Stomach (tissue), 9 donors: ENCODE results near the gene GPR15LG. TPM values are rescaled to one million over a fixed set of nuclear protein-coding genes. Genes with fewer than 3 reads are reported as not detected.

Experiments
- DNase-seq, 2 donors: peaks; one replicate each; pipeline versions ENCODE4 v3.0.0 to v3.0.0-alpha.2; 2013 to 2019
- H3K27ac ChIP-seq, 5 donors: fragments of 200-600 bp in 4 of 5; sonication (generic) in 4 of 5; one replicate each; pipeline ENCODE4 v1.5.1; 2013 to 2019; ENCODE audit warnings: mild to moderate bottlenecking in 1 of 5, moderate library complexity in 1 of 5
- H3K27me3 ChIP-seq, 3 donors: fragments of 200-600 bp; sonication (generic); one replicate each; pipeline ENCODE4 v1.5.1; 2017 to 2019; ENCODE audit warnings: mixed run types in 1 of 3
- H3K36me3 ChIP-seq, 4 donors: fragments of 200-600 bp; sonication (generic); 1 replicate in 3 of 4; 2 replicates in 1 of 4; pipeline ENCODE4 v1.5.1; 2016 to 2019
- H3K4me1 ChIP-seq, 4 donors: fragments of 200-600 bp; sonication (generic); one replicate each; pipeline ENCODE4 v1.5.1; 2016 to 2019
- H3K4me3 ChIP-seq, 4 donors: fragments of 200-600 bp; sonication (generic) in 3 of 4; one replicate each; pipeline ENCODE4 v1.5.1; 2016 to 2019; ENCODE audit warnings: mild to moderate bottlenecking in 1 of 4
- H3K9me3 ChIP-seq, 4 donors: fragments of 200-600 bp; sonication (generic); one replicate each; pipeline ENCODE4 v1.5.1; 2016 to 2019
- EP300 ChIP-seq: sonication (generic); formaldehyde crosslinking; IDR thresholded peaks from one replicate; pipeline ENCODE4 v1.6.1; 2017; ENCODE audit warnings: antibody characterized with exemption
- POLR2A ChIP-seq, 4 donors: fragments of 450-650 bp; IDR thresholded peaks; one replicate each; pipeline ENCODE4 v1.6.1; 2016; ENCODE audit warnings: antibody characterized with exemption in 4 of 4, control low read depth in 2 of 4, mild to moderate bottlenecking in 1 of 4, moderate library complexity in 1 of 4
- POLR2AphosphoS5 ChIP-seq, 3 donors: sonication (generic); formaldehyde crosslinking; IDR thresholded peaks; one replicate each; pipeline ENCODE4 v1.6.1; 2016; ENCODE audit warnings: antibody characterized with exemption in 3 of 3
- WGBS, 5 donors: extraction: QIAGEN DNeasy Blood & Tissue Kit in 3 of 5; methylation state at CpG; one replicate each; pipeline versions ENCODE4 v1.1.5 to v1.1.7; 2013 to 2018; 5-methylcytosine and 5-hydroxymethylcytosine counted together
- intact Hi-C: fragments of 100-400 bp; cut with DNase I; formaldehyde crosslinking; loops from one replicate; pipeline ENCODE4 v1.15.1; 2023; ENCODE audit warnings: low total_unique reads
- polyA plus RNA-seq, 3 donors: library from polyadenylated mRNA; stranded (reverse); fragments of 200-250 nt; gene quantifications; one replicate each; pipeline ENCODE4 v1.2.3, GENCODE V29; 2013
- total RNA-seq, 5 donors: library from RNA; depleted of rRNA; stranded (reverse); fragments of >200 nt; gene quantifications; one replicate each; pipeline versions ENCODE4 v1.1.0 to v1.2.3, GENCODE V29; 2014 to 2016
- TF ChIP-seq, protein P1 (sequence below), 7 experiments: fragments of 450-650 bp in 4 of 7; fragments of 200-600 bp in 3 of 7; sonication (generic) in 3 of 7; IDR thresholded peaks; one replicate each; pipeline ENCODE4 v1.5.1; 2016 to 2019; ENCODE audit warnings: antibody characterized with exemption in 7 of 7, control low read depth in 2 of 7, mild to moderate bottlenecking in 1 of 7
- donor health status: healthy with polysubstance abuse.
- donor health status: Bipolar disorder and iron deficiency.
- donor health status: healthy.

The GPR15LG gene
- total and polyA plus RNA-seq, 8 donors: 0.92 to 82.4 (median 7.5) TPM; not detected in 5

- 75 to 86% (median 84%) methylated on average over 4 of the region's 4 CpGs; no CpG with 5 or more reads in 1 of the 5 donors for WGBS, 5 donors
- intact Hi-C loops: no loop called here
- Histone ChIP-seq H3K4me3 (no peak overlapping the region), H3K9me3 (peaks cover 0 to 4% (median 0%) of the 10 kb centered on the region in 4 donors), H3K27me3 (peaks cover 0 to 27% (median 9%) of the 10 kb centered on the region in 3 donors), H3K36me3 (no peaks in the 10 kb centered on the region), H3K4me1 (no peaks in the 10 kb centered on the region), H3K27ac (no peak overlapping the region)
- no peak for DNase-seq
- TF ChIP-seq POLR2AphosphoS5 (IDR thresholded peaks at IDR 0.05) (no peak), EP300 (no peak), POLR2A (IDR thresholded peaks at IDR 0.05) (no peak)
- TF ChIP-seq, protein P1, sequence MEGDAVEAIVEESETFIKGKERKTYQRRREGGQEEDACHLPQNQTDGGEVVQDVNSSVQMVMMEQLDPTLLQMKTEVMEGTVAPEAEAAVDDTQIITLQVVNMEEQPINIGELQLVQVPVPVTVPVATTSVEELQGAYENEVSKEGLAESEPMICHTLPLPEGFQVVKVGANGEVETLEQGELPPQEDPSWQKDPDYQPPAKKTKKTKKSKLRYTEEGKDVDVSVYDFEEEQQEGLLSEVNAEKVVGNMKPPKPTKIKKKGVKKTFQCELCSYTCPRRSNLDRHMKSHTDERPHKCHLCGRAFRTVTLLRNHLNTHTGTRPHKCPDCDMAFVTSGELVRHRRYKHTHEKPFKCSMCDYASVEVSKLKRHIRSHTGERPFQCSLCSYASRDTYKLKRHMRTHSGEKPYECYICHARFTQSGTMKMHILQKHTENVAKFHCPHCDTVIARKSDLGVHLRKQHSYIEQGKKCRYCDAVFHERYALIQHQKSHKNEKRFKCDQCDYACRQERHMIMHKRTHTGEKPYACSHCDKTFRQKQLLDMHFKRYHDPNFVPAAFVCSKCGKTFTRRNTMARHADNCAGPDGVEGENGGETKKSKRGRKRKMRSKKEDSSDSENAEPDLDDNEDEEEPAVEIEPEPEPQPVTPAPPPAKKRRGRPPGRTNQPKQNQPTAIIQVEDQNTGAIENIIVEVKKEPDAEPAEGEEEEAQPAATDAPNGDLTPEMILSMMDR (IDR thresholded peaks at IDR 0.05): no peak
These were observed 60.3 kb downstream of the GPR15LG start for GRCh38 chr10:84233940-84234339.

DNA sequence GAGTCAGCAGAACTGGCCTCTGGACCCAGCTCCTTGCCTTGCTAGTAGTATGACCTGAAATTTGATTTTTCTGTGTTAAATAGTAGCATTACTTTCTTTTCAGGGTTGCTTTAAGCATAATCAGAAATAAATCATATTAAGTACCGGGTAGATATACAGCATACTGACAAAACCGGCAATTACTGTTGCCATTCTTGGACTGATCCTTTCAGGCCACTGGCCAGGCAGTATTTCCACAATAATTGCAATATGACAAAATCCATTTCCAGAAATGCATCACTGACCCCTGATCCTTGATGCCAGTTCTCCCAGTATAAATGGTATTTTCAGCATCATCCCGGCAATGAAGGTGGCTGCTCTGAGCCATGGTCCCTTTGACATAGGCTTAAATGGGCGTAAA is 60.9 kb downstream of the GPR15LG start:
- Histone ChIP-seq H3K27me3 (peaks cover 0 to 27% (median 9%) of the 10 kb centered on the region in 3 donors), H3K36me3 (no peaks in the 10 kb centered on the region), H3K9me3 (peaks cover 0 to 4% (median 0%) of the 10 kb centered on the region in 4 donors), H3K4me1 (no peaks in the 10 kb centered on the region), H3K4me3 (no peak overlapping the region), H3K27ac (no peak overlapping the region)
- intact Hi-C loops: no loop called here
- no peak for DNase-seq
- TF ChIP-seq, protein P1 (IDR thresholded peaks at IDR 0.05): no peak
- TF ChIP-seq EP300 (no peak), POLR2AphosphoS5 (IDR thresholded peaks at IDR 0.05) (no peak), POLR2A (IDR thresholded peaks at IDR 0.05) (no peak)
- 76 to 90% (median 89%) methylated on average over 4 of the region's 4 CpGs for WGBS, 5 donors

Other genes with a start within 250 kb of the GPR15LG start
- 100 to 1,000 TPM in 2 of 5 donors, 10 to 100 TPM in 3; 17.5 to 186 (median 97.3) TPM for gene GHITM, start 34.3 kb upstream of the GPR15LG start, total RNA-seq
- gene GHITM, start 34.3 kb upstream of the GPR15LG start, polyA plus RNA-seq: 100 to 1,000 TPM; 104 to 170 (median 161) TPM
- gene CDHR1, start 20.7 kb downstream of the GPR15LG start, total RNA-seq: 10 to 100 TPM in 1 of 5 donors, under 1 TPM in 1, not detected in 3; 0.18 to 77.6 TPM
- gene CDHR1, start 20.7 kb downstream of the GPR15LG start, polyA plus RNA-seq: 1 to 10 TPM in 1 of 3 donors, under 1 TPM in 1, not detected in 1; 0.06 to 6.8 TPM
- gene LRIT2, start 51.7 kb downstream of the GPR15LG start, total RNA-seq: not detected
- not detected for gene LRIT2, start 51.7 kb downstream of the GPR15LG start, polyA plus RNA-seq
- gene LRIT1, start 67.7 kb downstream of the GPR15LG start, total RNA-seq: not detected
- gene LRIT1, start 67.7 kb downstream of the GPR15LG start, polyA plus RNA-seq: not detected
- not detected for gene RGR, start 71.3 kb downstream of the GPR15LG start, total RNA-seq
- 1 to 10 TPM in 1 of 3 donors, under 1 TPM in 1, not detected in 1; 0.18 to 2.7 TPM for gene RGR, start 71.3 kb downstream of the GPR15LG start, polyA plus RNA-seq
- gene CCSER2, start 154.8 kb downstream of the GPR15LG start, total RNA-seq: 10 to 100 TPM in 4 of 5 donors, 1 to 10 TPM in 1; 7.0 to 87.9 (median 46.3) TPM
- gene CCSER2, start 154.8 kb downstream of the GPR15LG start, polyA plus RNA-seq: 10 to 100 TPM in 2 of 3 donors, 1 to 10 TPM in 1; 8.7 to 20.9 (median 10.1) TPM